Duodenal mucosa (tissue), 2 donors: ENCODE results near the gene GCK.
"Not testable (repeated sequence)": the region's sequence is repeated elsewhere in the genome, so short reads cannot be mapped to it uniquely, and the experiment has no call there.

ENCODE experiments used
- H3K27ac ChIP-seq: one replicate; pipeline ENCODE4 v1.7.0; 2013; ENCODE audit warnings: low read depth, low read length
- H3K27me3 ChIP-seq, 2 donors: one replicate each; pipeline ENCODE4 v1.7.0; 2013; ENCODE audit warnings: low read length in 2 of 2, control low read depth in 1 of 2; ENCODE audit not compliant: insufficient read depth in 2 of 2, control insufficient read depth in 1 of 2
- H3K36me3 ChIP-seq, 2 donors: one replicate each; pipeline ENCODE4 v1.7.0; 2013; ENCODE audit warnings: low read length in 2 of 2, control low read depth in 1 of 2; ENCODE audit not compliant: insufficient read depth in 2 of 2, control insufficient read depth in 1 of 2
- H3K4me1 ChIP-seq, 2 donors: one replicate each; pipeline ENCODE4 v1.7.0; 2013; ENCODE audit warnings: low read length in 2 of 2, control low read depth in 1 of 2; ENCODE audit not compliant: insufficient read depth in 2 of 2, control insufficient read depth in 1 of 2
- H3K4me3 ChIP-seq, 2 donors: one replicate each; pipeline ENCODE4 v1.7.0; 2013; ENCODE audit warnings: low read length in 2 of 2, low read depth in 1 of 2
- H3K9ac ChIP-seq, 2 donors: one replicate each; pipeline ENCODE4 v1.7.0; 2013; ENCODE audit warnings: low read length in 2 of 2, low read depth in 1 of 2
- H3K9me3 ChIP-seq, 2 donors: one replicate each; pipeline ENCODE4 v1.7.0; 2013; ENCODE audit warnings: low read length in 2 of 2, control low read depth in 1 of 2; ENCODE audit not compliant: control insufficient read depth in 1 of 2

Gene GCK

DNA sequence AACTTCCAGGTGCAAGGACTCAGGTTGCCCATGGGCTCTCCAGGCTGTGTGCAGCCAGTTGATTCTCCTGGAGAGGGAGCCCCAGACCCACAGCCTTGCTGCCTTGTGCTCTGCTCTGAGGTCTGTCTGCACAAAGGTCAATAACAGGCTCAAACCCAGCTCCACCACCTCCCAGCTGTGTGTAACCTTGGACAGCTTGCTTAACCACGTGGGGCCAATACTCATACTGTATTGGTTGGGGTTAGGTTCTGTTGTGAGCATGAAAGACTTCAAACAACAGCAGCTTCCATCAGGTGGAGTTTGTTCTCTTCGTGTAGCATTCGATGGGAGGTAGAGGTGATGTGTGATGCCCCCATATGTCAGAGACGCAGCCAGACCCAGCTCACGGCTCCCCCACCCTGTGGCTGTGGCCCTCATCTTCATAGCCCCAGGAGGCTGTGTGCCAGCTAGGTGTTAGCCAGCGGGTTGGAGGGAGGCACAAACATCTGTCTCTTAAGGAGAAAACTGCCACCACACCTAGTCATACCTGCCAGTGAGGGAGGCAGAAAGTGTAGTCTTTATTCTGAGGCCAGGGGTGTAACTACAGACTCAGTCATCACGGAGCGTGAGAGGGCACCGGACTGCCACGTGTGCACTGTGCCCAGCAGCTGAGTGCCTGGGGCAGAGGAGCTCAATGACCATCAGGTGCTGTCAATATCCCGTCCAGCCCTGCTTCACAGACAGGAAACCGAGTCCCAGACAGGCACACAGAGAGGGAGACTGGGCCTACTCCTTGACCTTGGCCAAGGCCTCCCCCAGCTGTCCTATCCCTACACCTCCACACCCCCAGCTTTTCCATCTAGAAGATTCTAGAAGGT, 57.8 kb downstream of the GCK start:
- H3K36me3 ChIP-seq: no peaks in the 10 kb centered on the region
- H3K27ac ChIP-seq: no peak overlapping the region
- H3K4me3 ChIP-seq: no peak overlapping the region
- H3K9ac ChIP-seq: no peak overlapping the region
- H3K27me3 ChIP-seq: no peaks in the 10 kb centered on the region
- no peaks in the 10 kb centered on the region for H3K9me3 ChIP-seq
- H3K4me1 ChIP-seq: peaks cover 0 to 4% of the 10 kb centered on the region in 2 donors

DNA sequence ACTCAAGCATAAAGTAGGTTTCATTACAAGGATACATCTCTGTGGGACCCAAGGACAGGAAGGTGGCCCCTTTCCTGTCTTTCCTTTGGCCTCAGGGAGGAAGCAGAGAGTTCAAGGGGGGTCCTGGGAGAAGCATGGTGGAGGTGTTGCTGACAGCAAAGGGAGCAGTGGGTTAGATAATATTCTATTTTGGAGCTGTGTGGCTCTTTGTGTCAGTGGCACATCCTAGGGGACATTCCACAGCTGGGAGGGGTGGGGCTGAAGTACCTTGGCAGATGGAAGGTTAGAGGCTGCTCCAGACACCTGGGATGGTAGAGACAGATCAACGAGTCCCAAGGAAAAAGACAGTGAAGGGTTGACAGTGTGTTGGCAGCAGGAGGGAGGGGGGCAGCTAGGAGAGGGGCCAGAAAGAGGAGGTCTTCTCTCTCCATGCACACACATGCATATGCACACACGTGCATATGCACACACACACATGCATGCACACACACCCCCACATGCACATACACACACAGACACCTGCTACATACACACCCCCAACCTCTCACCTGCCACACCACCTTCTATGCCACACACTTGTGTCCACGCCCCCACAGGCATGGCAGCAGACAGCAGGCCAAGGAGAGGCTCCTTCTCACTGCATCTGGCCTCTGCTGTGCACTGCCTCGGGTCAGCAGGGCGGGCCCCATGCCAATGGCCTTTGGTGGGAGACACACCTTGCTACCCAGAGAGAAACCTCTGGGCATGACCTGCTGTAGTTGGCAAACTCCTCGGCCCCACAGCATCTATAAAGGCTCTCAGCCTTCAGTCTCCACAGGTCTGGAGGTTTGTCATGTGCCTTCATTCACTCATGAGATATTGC, 60.3 kb downstream of the GCK start:
- Histone ChIP-seq H3K4me3 (no peak overlapping the region), H3K9ac (no peak overlapping the region), H3K27me3 (no peaks in the 10 kb centered on the region), H3K27ac (no peak overlapping the region), H3K4me1 (peaks cover 2 to 4% of the 10 kb centered on the region in 2 donors), H3K9me3 (no peaks in the 10 kb centered on the region), H3K36me3 (no peaks in the 10 kb centered on the region)

DNA sequence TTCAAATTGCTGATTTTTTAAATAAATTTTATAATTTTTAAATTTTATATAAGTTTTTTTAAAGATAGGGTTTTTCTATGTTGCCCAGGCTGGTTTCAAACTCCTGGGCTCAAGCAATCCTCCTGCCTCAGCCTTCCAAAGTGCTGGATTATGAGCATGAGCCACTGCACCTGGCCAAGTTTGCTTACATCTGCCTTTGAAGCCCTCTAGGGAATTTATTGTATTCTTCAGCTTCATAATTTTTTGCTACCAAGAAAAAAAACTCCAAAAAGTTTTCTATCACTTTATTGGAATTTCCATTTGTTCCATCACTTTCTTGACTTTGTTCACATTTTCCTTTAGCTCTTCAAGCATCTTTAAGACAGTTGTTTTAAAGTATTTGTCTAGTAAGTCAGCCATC, 62.1 kb downstream of the GCK start:
- Histone ChIP-seq H3K4me3 (no peak overlapping the region), H3K36me3 (no peaks in the 10 kb centered on the region), H3K9ac (no peak overlapping the region), H3K4me1 (peaks cover 10 to 12% of the 10 kb centered on the region in 2 donors), H3K27ac (no peak overlapping the region), H3K9me3 (no peaks in the 10 kb centered on the region), H3K27me3 (no peaks in the 10 kb centered on the region)

DNA sequence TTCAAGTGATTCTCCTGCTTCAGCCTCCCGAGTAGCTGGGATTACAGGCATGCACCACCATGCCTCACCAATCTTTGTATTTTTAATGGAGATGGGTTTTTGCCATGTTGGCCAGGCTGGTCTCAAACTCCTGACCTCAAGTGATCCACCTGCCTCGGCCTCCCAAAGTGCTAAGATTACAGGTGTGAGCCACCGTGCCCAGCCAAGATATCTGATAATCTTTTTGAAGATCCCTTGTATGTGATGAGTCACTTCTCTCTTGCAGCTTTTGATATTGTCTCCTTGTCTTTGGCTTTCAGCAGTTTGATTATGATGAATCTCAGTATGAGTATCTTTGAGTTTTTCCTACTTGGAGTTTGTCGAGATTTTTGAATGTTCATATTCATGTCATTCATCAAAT, 62.7 kb downstream of the GCK start:
- not testable (repeated sequence) for H3K36me3 ChIP-seq, H3K9ac ChIP-seq, H3K9me3 ChIP-seq, H3K4me3 ChIP-seq, H3K27ac ChIP-seq, H3K27me3 ChIP-seq
- peaks cover 10 to 12% of the 10 kb centered on the region in 2 donors for H3K4me1 ChIP-seq

DNA sequence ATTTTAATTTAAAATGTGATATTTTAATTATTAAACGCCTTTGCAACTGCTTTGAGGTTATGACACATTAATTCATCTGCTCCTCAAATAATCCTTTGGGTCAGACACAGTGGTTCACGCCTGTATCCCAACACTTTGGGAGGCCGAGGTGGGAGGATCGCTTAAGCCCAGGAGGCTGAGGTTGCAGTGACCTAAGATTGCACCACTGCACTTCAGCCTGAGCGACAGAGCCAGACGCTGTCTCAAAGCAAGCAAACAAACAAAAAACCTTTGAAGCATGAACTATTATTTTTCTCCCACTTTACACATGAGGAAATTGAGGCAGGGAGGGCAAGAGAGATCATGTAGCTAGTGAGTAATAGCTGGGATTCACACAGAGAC, 64.4 kb downstream of the GCK start:
- H3K36me3 ChIP-seq: peaks cover 0 to 12% of the 10 kb centered on the region in 2 donors
- no peaks in the 10 kb centered on the region for H3K9me3 ChIP-seq
- H3K9ac ChIP-seq: no peak overlapping the region
- H3K27me3 ChIP-seq: no peaks in the 10 kb centered on the region
- no peak overlapping the region for H3K4me3 ChIP-seq
- H3K4me1 ChIP-seq: peaks cover 6 to 12% of the 10 kb centered on the region in 2 donors
- no peak overlapping the region for H3K27ac ChIP-seq

DNA sequence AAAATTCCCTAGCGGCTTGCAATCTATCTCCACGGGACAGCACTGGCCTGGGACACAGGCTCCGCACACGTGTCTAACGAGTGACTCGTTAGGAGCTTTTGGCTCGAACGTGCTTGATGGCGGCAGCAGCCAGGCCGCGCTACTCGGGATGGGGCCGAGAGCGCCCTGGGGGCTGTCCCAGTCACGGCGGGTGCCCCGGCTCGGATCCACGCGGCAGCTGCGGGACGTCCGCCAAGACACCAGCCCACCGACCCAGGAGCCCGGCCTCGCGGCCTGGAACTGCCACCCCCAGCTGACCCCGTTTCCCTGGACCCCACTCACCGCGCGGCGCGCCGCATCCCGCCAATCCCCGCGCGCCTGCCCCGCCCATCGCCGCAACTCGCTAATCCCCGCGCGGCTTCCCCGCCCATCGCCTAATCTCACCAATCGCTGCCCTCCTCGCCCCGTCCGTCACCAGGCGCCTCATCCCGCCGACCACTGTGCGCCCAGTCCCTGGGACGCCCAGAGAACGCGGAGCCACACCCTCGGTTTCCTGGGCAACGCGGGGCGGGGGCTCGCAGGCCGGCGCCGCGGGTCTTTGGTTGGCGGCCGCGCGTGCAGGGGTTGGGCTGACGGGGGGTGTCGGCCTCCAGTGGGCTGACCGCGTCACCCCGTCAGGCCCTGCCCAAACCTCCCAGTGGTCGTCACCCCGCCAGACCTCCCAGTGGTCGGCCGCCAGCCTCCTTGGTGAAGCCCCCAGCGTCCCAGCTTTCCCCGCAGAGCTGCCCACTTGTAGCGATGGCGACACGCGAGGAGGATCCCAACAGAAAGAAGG, 65.8 kb downstream of the GCK start, which contains the start of gene POLD2:
POLD2 (minus strand) TSS at position 359 of the 814 bp plus-strand sequence. CDS start 1,495 bp downstream, outside the sequence.
- Histone ChIP-seq H3K9me3 (no peaks in the 10 kb centered on the region), H3K27me3 (no peaks in the 10 kb centered on the region), H3K4me3 (peak within 1 kb of the TSS; percentile 86 to 89), H3K9ac (peak within 1 kb of the TSS; percentile 66 to 83), H3K4me1 (peaks cover 6 to 12% of the 10 kb centered on the region in 2 donors), H3K36me3 (peaks cover 0 to 19% of the 10 kb centered on the region in 2 donors), H3K27ac (peak within 1 kb of the TSS; percentile 52)

DNA sequence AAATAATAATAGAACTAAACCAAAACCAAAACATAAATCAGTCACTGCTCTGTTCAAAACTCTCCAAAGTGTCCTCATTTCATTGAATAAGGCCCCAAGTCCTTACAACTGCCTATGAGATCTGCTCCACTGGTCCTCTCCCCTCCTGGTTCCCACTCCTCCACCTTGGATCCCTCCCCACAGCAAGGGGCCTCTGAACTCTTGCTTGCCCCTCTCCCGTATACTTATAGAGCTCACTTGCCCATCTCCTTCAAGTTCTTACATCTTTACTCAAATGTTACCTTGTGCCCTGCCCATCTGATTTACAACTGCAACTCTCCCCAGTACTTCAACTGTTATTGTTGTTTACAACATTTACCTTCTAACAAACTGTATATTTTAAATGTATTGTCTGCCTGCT, 66.7 kb downstream of the GCK start:
- peaks cover 4 to 27% of the 10 kb centered on the region in 2 donors for H3K36me3 ChIP-seq
- H3K27ac ChIP-seq: no peak overlapping the region
- H3K4me3 ChIP-seq: peak overlapping the region; percentile 86 to 89
- no peaks in the 10 kb centered on the region for H3K9me3 ChIP-seq
- peaks cover 6 to 12% of the 10 kb centered on the region in 2 donors for H3K4me1 ChIP-seq
- peak overlapping the region; percentile 55 to 75 for H3K9ac ChIP-seq
- H3K27me3 ChIP-seq: no peaks in the 10 kb centered on the region

DNA sequence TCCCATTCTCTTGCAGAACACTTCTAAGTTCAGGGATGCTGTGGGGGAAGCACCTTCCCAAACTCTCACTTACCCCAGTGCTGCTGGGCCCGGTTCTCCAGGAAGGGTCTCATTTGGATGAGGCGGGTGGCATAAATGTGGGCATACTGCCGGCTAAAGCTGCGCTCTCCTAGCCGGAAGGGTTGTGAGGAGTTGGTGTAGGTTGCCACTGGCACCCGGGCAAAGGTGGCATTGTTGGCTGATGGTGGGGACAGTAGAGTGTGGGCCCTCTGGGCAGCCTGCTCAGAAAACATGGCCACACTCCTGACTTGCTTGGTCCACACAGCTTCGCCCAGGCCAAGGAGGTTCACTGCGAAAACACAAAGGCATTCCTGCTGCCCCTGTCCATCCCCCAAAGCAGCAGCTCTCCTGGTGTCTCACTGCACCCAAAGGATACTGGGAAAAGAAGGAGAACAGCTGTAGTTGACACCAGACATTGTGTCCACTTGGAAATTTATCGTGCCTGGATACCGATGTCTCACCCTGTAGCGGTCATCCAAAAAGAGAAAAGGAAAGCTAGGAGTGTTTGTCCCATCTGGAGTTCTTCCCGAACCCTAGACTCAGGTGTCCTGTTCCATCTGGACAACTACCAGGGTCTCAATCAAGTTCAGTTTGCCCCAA, 67.3 kb downstream of the GCK start:
- H3K27ac ChIP-seq: no peak overlapping the region
- no peaks in the 10 kb centered on the region for H3K9me3 ChIP-seq
- no peaks in the 10 kb centered on the region for H3K27me3 ChIP-seq
- H3K4me3 ChIP-seq: no peak overlapping the region
- H3K4me1 ChIP-seq: peaks cover 6 to 12% of the 10 kb centered on the region in 2 donors
- no peak overlapping the region for H3K9ac ChIP-seq
- peaks cover 4 to 34% of the 10 kb centered on the region in 2 donors for H3K36me3 ChIP-seq

DNA sequence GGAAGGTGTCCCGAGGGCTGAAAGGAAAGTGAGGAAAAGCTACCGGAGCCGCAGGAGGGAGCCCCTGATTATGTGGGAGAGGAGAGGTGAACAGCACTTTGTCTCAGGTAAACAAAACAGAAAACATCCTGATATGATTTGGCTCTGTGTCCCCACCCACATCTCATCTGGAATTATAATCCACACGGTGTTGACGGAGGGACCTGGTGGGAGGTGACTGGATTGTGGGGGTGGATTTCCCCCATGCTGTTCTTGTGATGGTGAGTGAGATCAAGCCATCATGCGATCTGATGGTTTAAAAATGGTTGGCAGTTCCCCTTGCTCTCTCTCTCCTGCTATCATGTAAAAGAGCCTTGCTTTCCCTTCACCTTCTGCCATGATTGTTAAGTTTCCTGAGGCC, 68.8 kb downstream of the GCK start:
- no peaks in the 10 kb centered on the region for H3K9me3 ChIP-seq
- peaks cover 9 to 44% of the 10 kb centered on the region in 2 donors for H3K36me3 ChIP-seq
- no peak overlapping the region for H3K4me3 ChIP-seq
- H3K27ac ChIP-seq: no peak overlapping the region
- H3K4me1 ChIP-seq: peaks cover 6 to 12% of the 10 kb centered on the region in 2 donors
- H3K9ac ChIP-seq: no peak overlapping the region
- H3K27me3 ChIP-seq: no peaks in the 10 kb centered on the region
